H9 (cell line): Measurements from ENCODE around the gene TRIM21. TPM values are rescaled to one million over a fixed set of nuclear protein-coding genes. Genes with fewer than 3 reads are reported as not detected.

Experiments used
- DNase-seq: peaks from one replicate; pipeline ENCODE4 v3.0.0-alpha.2; 2017
- H2AFZ ChIP-seq: one replicate; pipeline ENCODE4 v1.6.1; 2013; ENCODE audit warnings: mild to moderate bottlenecking, low read length, control low read depth, moderate library complexity
- H2AK5ac ChIP-seq: 2 replicates; pipeline ENCODE4 v1.6.1; 2013; ENCODE audit warnings: low read length, control low read depth, mixed read lengths; ENCODE audit not compliant: insufficient read length
- H2BK120ac ChIP-seq: one replicate; pipeline ENCODE4 v1.6.1; 2013; ENCODE audit warnings: low read depth, mild to moderate bottlenecking, low read length, control low read depth, inconsistent platforms; ENCODE audit not compliant: poor library complexity, severe bottlenecking
- H2BK12ac ChIP-seq: 2 replicates; pipeline ENCODE4 v1.6.1; 2013; ENCODE audit warnings: low read length, control low read depth, mixed read lengths, low read depth; ENCODE audit not compliant: insufficient read length
- H2BK15ac ChIP-seq: 2 replicates; pipeline ENCODE4 v1.6.1; 2013; ENCODE audit warnings: low read depth, low read length, control low read depth
- H2BK20ac ChIP-seq: one replicate; pipeline ENCODE4 v1.6.1; 2013; ENCODE audit warnings: low read depth, mild to moderate bottlenecking, low read length, control low read depth, inconsistent platforms; ENCODE audit not compliant: poor library complexity, severe bottlenecking
- H2BK5ac ChIP-seq: 2 replicates; pipeline ENCODE4 v1.6.1; 2013; ENCODE audit warnings: low read length, control low read depth, mixed read lengths; ENCODE audit not compliant: insufficient read length
- H3K14ac ChIP-seq: 2 replicates; pipeline ENCODE4 v1.6.1; 2013; ENCODE audit warnings: low read length, control low read depth; ENCODE audit not compliant: insufficient read depth
- H3K18ac ChIP-seq: 2 replicates; pipeline ENCODE4 v1.6.1; 2013; ENCODE audit warnings: low read depth, mild to moderate bottlenecking, mixed read lengths, low read length, control low read depth; ENCODE audit not compliant: insufficient read length
- H3K23ac ChIP-seq: 2 replicates; pipeline ENCODE4 v1.6.1; 2013; ENCODE audit warnings: low read length, control low read depth, mixed read lengths, low read depth; ENCODE audit not compliant: insufficient read length
- H3K23me2 ChIP-seq: 2 replicates; pipeline ENCODE4 v1.6.1; 2013; ENCODE audit warnings: low read depth, mild to moderate bottlenecking, mixed read lengths, low read length, control low read depth; ENCODE audit not compliant: insufficient read length, poor library complexity, severe bottlenecking
- H3K27ac ChIP-seq: 2 replicates; pipeline ENCODE4 v1.5.1; 2013; ENCODE audit warnings: low read length, control low read depth, mixed read lengths, low read depth; ENCODE audit not compliant: insufficient read length
- H3K27me3 ChIP-seq: 2 replicates; pipeline ENCODE4 v1.6.1; 2013; ENCODE audit warnings: low read length, control low read depth, inconsistent platforms; ENCODE audit not compliant: insufficient read depth
- H3K4ac ChIP-seq: 2 replicates; pipeline ENCODE4 v1.6.1; 2013; ENCODE audit warnings: low read depth, mild to moderate bottlenecking, control low read depth, inconsistent platforms, low read length, moderate library complexity
- H3K4me1 ChIP-seq: 2 replicates; pipeline ENCODE4 v1.6.1; 2013; ENCODE audit warnings: low read length, control low read depth, inconsistent platforms; ENCODE audit not compliant: insufficient read depth
- H3K4me2 ChIP-seq: 2 replicates; pipeline ENCODE4 v1.6.1; 2013; ENCODE audit warnings: low read length, control low read depth, mixed read lengths; ENCODE audit not compliant: insufficient read length, insufficient read depth
- H3K56ac ChIP-seq: 2 replicates; pipeline ENCODE4 v1.6.1; 2013; ENCODE audit warnings: low read depth, mild to moderate bottlenecking, mixed read lengths, low read length, control low read depth; ENCODE audit not compliant: insufficient read length
- H3K79me1 ChIP-seq: 2 replicates; pipeline ENCODE4 v1.6.1; 2013; ENCODE audit warnings: low read depth, mild to moderate bottlenecking, moderate library complexity, low read length, control low read depth, inconsistent platforms; ENCODE audit not compliant: insufficient read depth, poor library complexity, severe bottlenecking
- H3K79me2 ChIP-seq: 2 replicates; pipeline ENCODE4 v1.6.1; 2013; ENCODE audit warnings: low read length, control low read depth, inconsistent platforms; ENCODE audit not compliant: insufficient read depth
- H3K9ac ChIP-seq: 2 replicates; pipeline ENCODE4 v1.6.1; 2013; ENCODE audit warnings: low read length, control low read depth, mixed read lengths; ENCODE audit not compliant: insufficient read length; ENCODE audit errors: extremely low read depth
- H3K9me3 ChIP-seq: one replicate; pipeline ENCODE4 v1.6.1; 2013; ENCODE audit warnings: low read depth, low read length, inconsistent platforms; ENCODE audit not compliant: control insufficient read depth
- H3T11ph ChIP-seq: one replicate; pipeline ENCODE4 v1.6.1; 2013; ENCODE audit warnings: mild to moderate bottlenecking, low read length, control low read depth, inconsistent platforms
- H4K20me1 ChIP-seq: one replicate; pipeline ENCODE4 v1.6.1; 2013; ENCODE audit not compliant: control insufficient read depth, insufficient read length, insufficient read depth
- H4K5ac ChIP-seq: 2 replicates; pipeline ENCODE4 v1.6.1; 2013; ENCODE audit warnings: low read depth, mild to moderate bottlenecking, mixed read lengths, low read length, control low read depth; ENCODE audit not compliant: insufficient read length
- H4K8ac ChIP-seq: replicated peaks from 2 replicates; pipeline ENCODE4 v1.6.1; 2013; ENCODE audit warnings: low read length, control low read depth, mixed read lengths, low read depth; ENCODE audit not compliant: insufficient read length
- H4K91ac ChIP-seq: 2 replicates; pipeline ENCODE4 v1.6.1; 2013; ENCODE audit warnings: low read depth, mild to moderate bottlenecking, moderate library complexity, mixed read lengths, low read length, control low read depth; ENCODE audit not compliant: insufficient read length
- H3K27ac Mint-ChIP-seq, 3 experiments: 2 replicates in 2 of 3; 3 replicates in 1 of 3; pipeline ENCODE4 v1.8.0; 2020 to 2021; ENCODE audit warnings: mixed read lengths in 3 of 3, mild to moderate bottlenecking in 1 of 3, moderate library complexity in 1 of 3
- H3K27me3 Mint-ChIP-seq: 2 replicates; pipeline ENCODE4 v1.8.0; 2021; ENCODE audit warnings: low read depth, mild to moderate bottlenecking, moderate library complexity, mixed read lengths
- H3K36me3 Mint-ChIP-seq, 3 experiments: 2 replicates in 2 of 3; 3 replicates in 1 of 3; pipeline ENCODE4 v1.8.0; 2020 to 2021; ENCODE audit warnings: low read depth in 3 of 3, mixed read lengths in 3 of 3; ENCODE audit not compliant: insufficient read depth in 1 of 3
- H3K4me1 Mint-ChIP-seq, 2 experiments: 2 replicates each; pipeline ENCODE4 v1.8.0; 2020; ENCODE audit warnings: mixed read lengths in 2 of 2
- H3K4me3 Mint-ChIP-seq, 2 experiments: 2 replicates in 1 of 2; 3 replicates in 1 of 2; pipeline ENCODE4 v1.8.0; 2020 to 2021; ENCODE audit warnings: mild to moderate bottlenecking in 2 of 2, mixed read lengths in 2 of 2, moderate library complexity in 1 of 2
- H3K9me3 Mint-ChIP-seq, 2 experiments: 2 replicates in 1 of 2; 3 replicates in 1 of 2; pipeline ENCODE4 v1.8.0; 2020; ENCODE audit warnings: mild to moderate bottlenecking in 2 of 2, mixed read lengths in 2 of 2, moderate library complexity in 1 of 2
- CTCF ChIP-seq: fragments of 200-600 bp; sonication (generic); conservative IDR thresholded peaks from 3 replicates; pipeline ENCODE4 v1.8.0; 2021; ENCODE audit warnings: antibody characterized with exemption, mild to moderate bottlenecking
- WGBS: extraction: QIAGEN DNeasy Blood & Tissue Kit; methylation state at CpG from one replicate; pipeline ENCODE4 v1.1.7; 2013; ENCODE audit warnings: missing lambda C conversion rate, low lambda C conversion rate, mixed read lengths; ENCODE audit not compliant: insufficient read length; ENCODE audit errors: extremely low coverage; 5-methylcytosine and 5-hydroxymethylcytosine counted together
- total RNA-seq: library from RNA; stranded (reverse); gene quantifications from 2 replicates; pipeline ENCODE4 v1.2.1, GENCODE V29; 2021

The TRIM21 gene
- total RNA-seq, 1 experiment from 2014 or later: 15.1 TPM

GRCh38 chr11:4433856-4434255, 40.4 kb upstream of the TRIM21 start:
- no peak overlapping the region for H3K14ac ChIP-seq
- no peak overlapping the region for H2BK120ac ChIP-seq
- no peak for DNase-seq
- H3K4me3 Mint-ChIP-seq: no peak overlapping the region
- no peak overlapping the region for H4K5ac ChIP-seq
- peaks cover 6 to 15% of the 10 kb centered on the region in 2 experiments for H3K4me1 Mint-ChIP-seq
- no peak overlapping the region for H2BK20ac ChIP-seq
- H3T11ph ChIP-seq: no peak overlapping the region
- H3K9me3 Mint-ChIP-seq: no peaks in the 10 kb centered on the region; a peak in 1 of 5 replicates
- H4K8ac ChIP-seq: no peak overlapping the region
- H3K36me3 Mint-ChIP-seq: no peaks in the 10 kb centered on the region
- no peak overlapping the region for H4K91ac ChIP-seq
- H3K27ac ChIP-seq: no peak overlapping the region
- no peaks in the 10 kb centered on the region for H3K23me2 ChIP-seq
- H4K20me1 ChIP-seq: no peaks in the 10 kb centered on the region
- no peaks in the 10 kb centered on the region for H3K27me3 ChIP-seq
- no peak overlapping the region for H3K4me2 ChIP-seq
- no peak overlapping the region for H2BK15ac ChIP-seq
- H3K23ac ChIP-seq: no peak overlapping the region
- no peak overlapping the region for H3K4ac ChIP-seq
- no peaks in the 10 kb centered on the region; the same call in none of the 2 replicates for H3K4me1 ChIP-seq
- no peak overlapping the region for H3K56ac ChIP-seq
- no peaks in the 10 kb centered on the region for H3K79me1 ChIP-seq
- TF ChIP-seq CTCF: no peak
- H3K18ac ChIP-seq: no peak overlapping the region
- no peak overlapping the region for H2BK12ac ChIP-seq
- no CpG with 5 or more reads among the region's 2 CpGs for WGBS
- no peak overlapping the region for H2BK5ac ChIP-seq
- no peak overlapping the region for H2AK5ac ChIP-seq
- no peak overlapping the region for H3K27ac Mint-ChIP-seq
- H3K79me2 ChIP-seq: no peaks in the 10 kb centered on the region
- H3K9ac ChIP-seq: no peak overlapping the region
- H2AFZ ChIP-seq: no peak overlapping the region
- no peaks in the 10 kb centered on the region for H3K27me3 Mint-ChIP-seq
- no peaks in the 10 kb centered on the region for H3K9me3 ChIP-seq
